H9 (cell line): Measurements from ENCODE around the gene SLC6A18. TPM values are rescaled to one million over a fixed set of nuclear protein-coding genes. Genes with fewer than 3 reads are reported as not detected.

Experiments
- DNase-seq: peaks from one replicate; pipeline ENCODE4 v3.0.0-alpha.2; 2017
- H2AFZ ChIP-seq: one replicate; pipeline ENCODE4 v1.6.1; 2013; ENCODE audit warnings: mild to moderate bottlenecking, low read length, control low read depth, moderate library complexity
- H2AK5ac ChIP-seq: 2 replicates; pipeline ENCODE4 v1.6.1; 2013; ENCODE audit warnings: low read length, control low read depth, mixed read lengths; ENCODE audit not compliant: insufficient read length
- H2BK120ac ChIP-seq: one replicate; pipeline ENCODE4 v1.6.1; 2013; ENCODE audit warnings: low read depth, mild to moderate bottlenecking, low read length, control low read depth, inconsistent platforms; ENCODE audit not compliant: poor library complexity, severe bottlenecking
- H2BK12ac ChIP-seq: 2 replicates; pipeline ENCODE4 v1.6.1; 2013; ENCODE audit warnings: low read length, control low read depth, mixed read lengths, low read depth; ENCODE audit not compliant: insufficient read length
- H2BK15ac ChIP-seq: 2 replicates; pipeline ENCODE4 v1.6.1; 2013; ENCODE audit warnings: low read depth, low read length, control low read depth
- H2BK20ac ChIP-seq: one replicate; pipeline ENCODE4 v1.6.1; 2013; ENCODE audit warnings: low read depth, mild to moderate bottlenecking, low read length, control low read depth, inconsistent platforms; ENCODE audit not compliant: poor library complexity, severe bottlenecking
- H2BK5ac ChIP-seq: 2 replicates; pipeline ENCODE4 v1.6.1; 2013; ENCODE audit warnings: low read length, control low read depth, mixed read lengths; ENCODE audit not compliant: insufficient read length
- H3K14ac ChIP-seq: 2 replicates; pipeline ENCODE4 v1.6.1; 2013; ENCODE audit warnings: low read length, control low read depth; ENCODE audit not compliant: insufficient read depth
- H3K18ac ChIP-seq: 2 replicates; pipeline ENCODE4 v1.6.1; 2013; ENCODE audit warnings: low read depth, mild to moderate bottlenecking, mixed read lengths, low read length, control low read depth; ENCODE audit not compliant: insufficient read length
- H3K23ac ChIP-seq: 2 replicates; pipeline ENCODE4 v1.6.1; 2013; ENCODE audit warnings: low read length, control low read depth, mixed read lengths, low read depth; ENCODE audit not compliant: insufficient read length
- H3K23me2 ChIP-seq: 2 replicates; pipeline ENCODE4 v1.6.1; 2013; ENCODE audit warnings: low read depth, mild to moderate bottlenecking, mixed read lengths, low read length, control low read depth; ENCODE audit not compliant: insufficient read length, poor library complexity, severe bottlenecking
- H3K27ac ChIP-seq: 2 replicates; pipeline ENCODE4 v1.5.1; 2013; ENCODE audit warnings: low read length, control low read depth, mixed read lengths, low read depth; ENCODE audit not compliant: insufficient read length
- H3K27me3 ChIP-seq: 2 replicates; pipeline ENCODE4 v1.6.1; 2013; ENCODE audit warnings: low read length, control low read depth, inconsistent platforms; ENCODE audit not compliant: insufficient read depth
- H3K4ac ChIP-seq: 2 replicates; pipeline ENCODE4 v1.6.1; 2013; ENCODE audit warnings: low read depth, mild to moderate bottlenecking, control low read depth, inconsistent platforms, low read length, moderate library complexity
- H3K4me1 ChIP-seq: 2 replicates; pipeline ENCODE4 v1.6.1; 2013; ENCODE audit warnings: low read length, control low read depth, inconsistent platforms; ENCODE audit not compliant: insufficient read depth
- H3K4me2 ChIP-seq: 2 replicates; pipeline ENCODE4 v1.6.1; 2013; ENCODE audit warnings: low read length, control low read depth, mixed read lengths; ENCODE audit not compliant: insufficient read length, insufficient read depth
- H3K56ac ChIP-seq: 2 replicates; pipeline ENCODE4 v1.6.1; 2013; ENCODE audit warnings: low read depth, mild to moderate bottlenecking, mixed read lengths, low read length, control low read depth; ENCODE audit not compliant: insufficient read length
- H3K79me1 ChIP-seq: 2 replicates; pipeline ENCODE4 v1.6.1; 2013; ENCODE audit warnings: low read depth, mild to moderate bottlenecking, moderate library complexity, low read length, control low read depth, inconsistent platforms; ENCODE audit not compliant: insufficient read depth, poor library complexity, severe bottlenecking
- H3K79me2 ChIP-seq: 2 replicates; pipeline ENCODE4 v1.6.1; 2013; ENCODE audit warnings: low read length, control low read depth, inconsistent platforms; ENCODE audit not compliant: insufficient read depth
- H3K9ac ChIP-seq: 2 replicates; pipeline ENCODE4 v1.6.1; 2013; ENCODE audit warnings: low read length, control low read depth, mixed read lengths; ENCODE audit not compliant: insufficient read length; ENCODE audit errors: extremely low read depth
- H3K9me3 ChIP-seq: one replicate; pipeline ENCODE4 v1.6.1; 2013; ENCODE audit warnings: low read depth, low read length, inconsistent platforms; ENCODE audit not compliant: control insufficient read depth
- H3T11ph ChIP-seq: one replicate; pipeline ENCODE4 v1.6.1; 2013; ENCODE audit warnings: mild to moderate bottlenecking, low read length, control low read depth, inconsistent platforms
- H4K20me1 ChIP-seq: one replicate; pipeline ENCODE4 v1.6.1; 2013; ENCODE audit not compliant: control insufficient read depth, insufficient read length, insufficient read depth
- H4K5ac ChIP-seq: 2 replicates; pipeline ENCODE4 v1.6.1; 2013; ENCODE audit warnings: low read depth, mild to moderate bottlenecking, mixed read lengths, low read length, control low read depth; ENCODE audit not compliant: insufficient read length
- H4K8ac ChIP-seq: replicated peaks from 2 replicates; pipeline ENCODE4 v1.6.1; 2013; ENCODE audit warnings: low read length, control low read depth, mixed read lengths, low read depth; ENCODE audit not compliant: insufficient read length
- H4K91ac ChIP-seq: 2 replicates; pipeline ENCODE4 v1.6.1; 2013; ENCODE audit warnings: low read depth, mild to moderate bottlenecking, moderate library complexity, mixed read lengths, low read length, control low read depth; ENCODE audit not compliant: insufficient read length
- H3K27ac Mint-ChIP-seq, 3 experiments: 2 replicates in 2 of 3; 3 replicates in 1 of 3; pipeline ENCODE4 v1.8.0; 2020 to 2021; ENCODE audit warnings: mixed read lengths in 3 of 3, mild to moderate bottlenecking in 1 of 3, moderate library complexity in 1 of 3
- H3K27me3 Mint-ChIP-seq: 2 replicates; pipeline ENCODE4 v1.8.0; 2021; ENCODE audit warnings: low read depth, mild to moderate bottlenecking, moderate library complexity, mixed read lengths
- H3K36me3 Mint-ChIP-seq, 3 experiments: 2 replicates in 2 of 3; 3 replicates in 1 of 3; pipeline ENCODE4 v1.8.0; 2020 to 2021; ENCODE audit warnings: low read depth in 3 of 3, mixed read lengths in 3 of 3; ENCODE audit not compliant: insufficient read depth in 1 of 3
- H3K4me1 Mint-ChIP-seq, 2 experiments: 2 replicates each; pipeline ENCODE4 v1.8.0; 2020; ENCODE audit warnings: mixed read lengths in 2 of 2
- H3K4me3 Mint-ChIP-seq, 2 experiments: 2 replicates in 1 of 2; 3 replicates in 1 of 2; pipeline ENCODE4 v1.8.0; 2020 to 2021; ENCODE audit warnings: mild to moderate bottlenecking in 2 of 2, mixed read lengths in 2 of 2, moderate library complexity in 1 of 2
- H3K9me3 Mint-ChIP-seq, 2 experiments: 2 replicates in 1 of 2; 3 replicates in 1 of 2; pipeline ENCODE4 v1.8.0; 2020; ENCODE audit warnings: mild to moderate bottlenecking in 2 of 2, mixed read lengths in 2 of 2, moderate library complexity in 1 of 2
- WGBS: extraction: QIAGEN DNeasy Blood & Tissue Kit; methylation state at CpG from one replicate; pipeline ENCODE4 v1.1.7; 2013; ENCODE audit warnings: missing lambda C conversion rate, low lambda C conversion rate, mixed read lengths; ENCODE audit not compliant: insufficient read length; ENCODE audit errors: extremely low coverage; 5-methylcytosine and 5-hydroxymethylcytosine counted together
- total RNA-seq: library from RNA; stranded (reverse); gene quantifications from 2 replicates; pipeline ENCODE4 v1.2.1, GENCODE V29; 2021
- TF ChIP-seq, protein P1 (sequence below): fragments of 200-600 bp; sonication (generic); conservative IDR thresholded peaks from 3 replicates; pipeline ENCODE4 v1.8.0; 2021; ENCODE audit warnings: antibody characterized with exemption, mild to moderate bottlenecking

SLC6A18 gene
- total RNA-seq, 1 experiment from 2014 or later, result not detected

DNA sequence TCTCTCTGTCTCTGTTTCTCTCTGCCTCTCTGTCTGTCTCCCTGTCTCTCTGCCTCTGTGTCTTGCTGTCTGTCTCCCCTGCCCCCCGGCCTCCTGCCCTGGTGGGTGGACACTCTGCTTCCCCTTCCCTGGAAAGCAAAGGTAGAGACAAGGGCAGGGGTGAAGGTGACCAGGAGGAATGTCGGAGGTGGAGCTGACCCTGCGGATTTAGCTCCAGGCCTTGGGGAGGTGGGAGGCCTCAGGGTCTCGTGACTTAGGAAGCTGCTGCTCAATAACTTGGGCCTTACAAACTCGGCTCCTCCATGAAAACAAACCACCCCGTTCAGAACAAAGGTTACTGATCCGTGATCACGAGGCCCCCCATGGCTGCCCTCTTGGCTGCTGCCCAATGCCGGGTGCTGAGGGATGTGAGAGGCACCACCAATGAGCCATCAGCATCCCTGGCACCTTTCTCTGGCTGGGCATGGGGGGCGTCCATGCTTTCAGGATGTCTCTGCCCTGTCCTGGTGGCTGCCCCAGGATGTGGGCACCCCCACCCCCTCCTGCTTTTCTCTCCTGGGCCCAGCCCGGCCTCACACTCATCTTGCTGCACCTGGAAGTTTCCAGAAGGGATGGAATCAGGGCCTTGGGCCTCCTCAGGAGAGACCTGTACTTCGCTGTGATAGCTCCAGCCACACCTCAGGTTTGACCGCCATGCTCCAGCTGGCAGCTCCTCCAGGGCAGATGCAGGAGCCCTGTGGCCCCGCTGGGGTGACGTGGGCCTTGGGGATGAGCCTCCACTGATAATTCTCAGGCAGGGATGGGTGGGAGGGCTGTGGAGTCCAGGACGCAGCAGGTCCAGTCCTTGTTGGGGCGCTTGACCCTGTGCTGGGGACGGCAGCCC is 38.6 kb upstream of the SLC6A18 start:
- no peak overlapping the region for H2BK20ac ChIP-seq
- Mint-ChIP-seq H3K36me3 (no peaks in the 10 kb centered on the region), H3K4me3 (no peak overlapping the region), H3K9me3 (no peaks in the 10 kb centered on the region), H3K27me3 (peaks cover 11% of the 10 kb centered on the region), H3K4me1 (peaks cover 5 to 8% of the 10 kb centered on the region in 2 experiments; a peak in 2 of 4 replicates), H3K27ac (peak overlapping the region in 1 of 3 experiments; percentile 50; a peak in 1 of 7 replicates)
- no peak overlapping the region for H4K8ac ChIP-seq
- no peak overlapping the region for H3K23ac ChIP-seq
- no peak overlapping the region for H2AK5ac ChIP-seq
- no peak overlapping the region for H4K5ac ChIP-seq
- WGBS, result no CpG with 5 or more reads among the region's 18 CpGs
- H3K4ac ChIP-seq, result no peak overlapping the region
- no peak overlapping the region for H2BK12ac ChIP-seq
- H2AFZ ChIP-seq, result no peak overlapping the region
- H4K20me1 ChIP-seq, result no peaks in the 10 kb centered on the region
- no peak overlapping the region for H4K91ac ChIP-seq
- H2BK15ac ChIP-seq, result no peak overlapping the region
- TF ChIP-seq, protein P1, sequence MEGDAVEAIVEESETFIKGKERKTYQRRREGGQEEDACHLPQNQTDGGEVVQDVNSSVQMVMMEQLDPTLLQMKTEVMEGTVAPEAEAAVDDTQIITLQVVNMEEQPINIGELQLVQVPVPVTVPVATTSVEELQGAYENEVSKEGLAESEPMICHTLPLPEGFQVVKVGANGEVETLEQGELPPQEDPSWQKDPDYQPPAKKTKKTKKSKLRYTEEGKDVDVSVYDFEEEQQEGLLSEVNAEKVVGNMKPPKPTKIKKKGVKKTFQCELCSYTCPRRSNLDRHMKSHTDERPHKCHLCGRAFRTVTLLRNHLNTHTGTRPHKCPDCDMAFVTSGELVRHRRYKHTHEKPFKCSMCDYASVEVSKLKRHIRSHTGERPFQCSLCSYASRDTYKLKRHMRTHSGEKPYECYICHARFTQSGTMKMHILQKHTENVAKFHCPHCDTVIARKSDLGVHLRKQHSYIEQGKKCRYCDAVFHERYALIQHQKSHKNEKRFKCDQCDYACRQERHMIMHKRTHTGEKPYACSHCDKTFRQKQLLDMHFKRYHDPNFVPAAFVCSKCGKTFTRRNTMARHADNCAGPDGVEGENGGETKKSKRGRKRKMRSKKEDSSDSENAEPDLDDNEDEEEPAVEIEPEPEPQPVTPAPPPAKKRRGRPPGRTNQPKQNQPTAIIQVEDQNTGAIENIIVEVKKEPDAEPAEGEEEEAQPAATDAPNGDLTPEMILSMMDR, result no peak
- no peaks in the 10 kb centered on the region for H3K23me2 ChIP-seq
- no peak overlapping the region for H3K14ac ChIP-seq
- no peaks in the 10 kb centered on the region for H3K27me3 ChIP-seq
- H3K4me1 ChIP-seq, result no peaks in the 10 kb centered on the region
- no peak overlapping the region for H3K18ac ChIP-seq
- no peak overlapping the region for H3T11ph ChIP-seq
- no peaks in the 10 kb centered on the region for H3K79me1 ChIP-seq
- no peak overlapping the region for H3K27ac ChIP-seq
- no peak overlapping the region for H3K9ac ChIP-seq
- no peak overlapping the region for H2BK5ac ChIP-seq
- no peak overlapping the region for H2BK120ac ChIP-seq
- H3K56ac ChIP-seq, result no peak overlapping the region
- DNase-seq, result no peak
- H3K4me2 ChIP-seq, result no peak overlapping the region
- no peaks in the 10 kb centered on the region for H3K9me3 ChIP-seq
- no peaks in the 10 kb centered on the region for H3K79me2 ChIP-seq
